SIG-M5 treated with dmso at 0.1 percent for 504 hours (cell line): Measurements from ENCODE around the gene SCLT1.
A peak's percentile ranks its signal among the peaks of the same experiment; 100 is the strongest.
"Not testable (repeated sequence)": the region's sequence is repeated elsewhere in the genome, so short reads cannot be mapped to it uniquely, and the experiment has no call there.

ENCODE experiments used
- DNase-seq: peaks from one replicate; lab custom pipeline; 2025; ENCODE audit not compliant: unreplicated experiment; lab: John Stamatoyannopoulos, UW

SCLT1 gene

DNA sequence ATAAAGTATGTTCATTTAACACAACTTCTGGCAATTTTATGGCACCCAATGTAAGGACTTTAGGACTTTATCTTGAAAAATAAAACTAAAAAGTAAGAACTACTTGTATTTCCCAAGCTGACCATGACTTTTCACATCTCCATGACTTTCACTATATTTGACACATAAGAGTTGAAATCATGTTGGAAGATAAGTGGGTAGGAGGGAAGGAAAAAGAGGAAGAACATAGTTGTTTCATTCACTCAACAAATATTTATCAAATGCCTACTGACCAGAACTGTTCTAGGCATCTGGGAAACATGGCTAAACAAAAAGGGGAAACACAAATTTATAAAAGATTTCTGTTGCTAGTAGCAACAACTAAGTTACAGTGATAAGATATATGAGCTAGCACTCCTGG, 16.0 kb downstream of the SCLT1 start:
- no peak for DNase-seq

GRCh38 chr4:129069537-129069936, 23.8 kb downstream of the SCLT1 start:
- DNase-seq = not testable (repeated sequence)

DNA sequence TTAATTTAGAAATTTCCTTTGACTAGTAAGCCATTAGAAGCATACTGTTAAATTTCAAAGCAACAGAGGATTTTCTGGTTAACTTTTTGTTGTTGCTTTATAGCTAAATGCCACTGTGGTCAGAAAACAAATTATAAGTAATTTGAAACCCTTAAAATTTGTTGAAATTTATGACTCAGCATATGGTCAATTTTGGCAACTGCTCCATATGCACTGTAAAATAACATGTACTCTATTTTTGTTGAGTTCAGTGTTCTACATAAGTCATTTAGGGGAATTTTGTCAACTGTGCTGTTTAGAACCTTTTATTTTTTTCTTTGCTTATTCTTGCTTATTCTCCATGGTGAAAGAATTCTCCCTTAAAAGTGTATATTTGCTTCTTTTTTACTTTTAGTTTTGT, 28.6 kb downstream of the SCLT1 start:
- no peak for DNase-seq

DNA sequence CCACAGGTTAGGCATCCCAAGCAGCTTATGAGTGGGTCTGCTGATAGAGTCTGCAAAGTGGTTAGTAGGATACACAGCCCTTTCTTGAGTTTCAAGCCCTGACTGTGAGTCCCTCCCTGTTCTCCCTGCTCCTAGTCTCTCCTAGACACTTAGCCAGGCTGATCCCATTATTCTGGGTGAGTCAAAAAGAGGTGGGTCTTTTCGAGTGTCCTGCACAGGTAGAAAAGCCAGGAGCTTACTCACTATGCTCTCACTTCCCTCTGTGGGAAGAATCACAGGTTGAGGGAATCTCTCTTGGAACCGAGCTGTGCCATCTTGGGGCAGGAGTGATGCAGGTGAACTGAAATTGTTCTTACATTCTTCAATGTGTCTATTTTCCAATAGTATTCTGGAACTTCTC, 29.7 kb downstream of the SCLT1 start:
- DNase-seq = no peak

DNA sequence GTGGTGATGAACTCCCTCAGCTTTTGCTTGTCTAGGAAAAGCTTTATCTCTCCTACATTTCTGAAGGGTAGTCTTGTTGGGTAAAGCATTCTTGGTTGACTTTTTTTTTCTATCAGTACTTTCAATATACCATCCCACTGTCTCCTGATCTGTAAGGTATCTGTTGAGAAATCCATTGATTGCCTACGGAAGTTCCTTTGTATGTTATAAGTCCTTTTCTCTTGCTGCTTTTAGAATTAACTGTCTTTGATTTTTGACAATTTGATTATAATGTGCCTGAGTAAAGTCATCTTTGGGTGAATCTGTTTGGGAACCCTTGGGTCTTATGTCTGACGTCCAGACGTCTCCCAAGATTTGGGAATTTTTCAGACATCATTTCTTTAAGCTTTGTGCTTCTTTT, 30.8 kb downstream of the SCLT1 start:
- no peak for DNase-seq

DNA sequence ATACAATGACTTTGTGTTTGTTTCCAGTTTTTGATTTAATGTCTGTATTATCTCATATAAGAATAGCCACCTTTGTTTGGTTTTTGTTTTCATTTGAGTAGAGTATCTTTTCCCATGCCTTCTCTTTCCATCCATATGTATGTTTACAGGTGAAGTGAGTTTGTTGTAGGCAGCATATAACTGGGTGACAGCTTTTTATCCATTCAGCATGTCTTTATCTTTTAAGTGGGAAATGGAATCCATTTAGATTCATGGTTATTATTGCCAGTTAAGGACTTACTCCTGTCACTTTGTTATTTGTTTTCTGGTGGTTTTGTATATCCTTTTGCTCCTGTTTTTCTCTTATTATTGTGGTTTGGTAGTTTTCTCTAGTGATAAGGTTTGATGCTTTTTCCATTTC, 34.3 kb downstream of the SCLT1 start:
- no peak for DNase-seq

DNA sequence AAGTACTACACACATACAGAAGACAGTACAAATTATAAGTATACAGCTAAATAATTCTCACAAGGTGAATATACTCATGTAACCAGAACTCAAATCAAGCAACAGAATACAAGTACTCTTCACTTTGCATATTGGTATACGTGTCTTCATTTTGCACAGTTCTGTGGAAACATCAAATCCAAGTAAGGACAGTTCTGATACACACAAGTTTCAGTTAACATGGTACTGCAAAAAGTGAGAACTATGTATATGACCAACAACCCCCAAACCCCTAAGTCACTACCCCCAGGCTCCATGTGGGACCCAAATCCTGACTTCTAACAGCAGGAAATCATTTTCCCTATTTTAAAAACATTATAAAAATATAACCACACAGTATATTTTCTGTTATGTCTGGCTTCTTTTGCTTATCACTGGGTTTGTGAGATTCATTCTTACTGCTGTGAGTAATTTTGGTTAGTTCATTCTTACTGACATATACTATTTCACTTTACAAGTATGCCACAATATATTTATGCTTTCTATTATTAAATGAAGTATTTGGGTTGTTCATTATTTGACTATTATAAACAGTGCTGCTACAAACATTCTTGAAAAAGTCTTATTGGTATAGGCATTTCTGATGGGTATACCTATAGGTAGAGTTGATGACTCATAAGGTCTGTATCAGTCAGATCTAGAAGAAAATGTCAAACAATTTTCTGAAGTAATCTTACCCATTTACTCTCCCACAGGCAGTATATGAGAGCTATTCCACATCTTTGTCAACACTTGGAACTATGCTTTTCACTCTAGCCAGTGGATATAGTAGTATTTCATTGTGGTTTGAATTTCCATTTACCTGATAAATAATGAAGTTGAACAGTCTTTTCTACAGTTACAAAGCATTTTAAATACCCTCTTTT, 47.0 kb downstream of the SCLT1 start:
- no peak for DNase-seq

GRCh38 chr4:129043523-129043922, 49.8 kb downstream of the SCLT1 start:
- DNase-seq = peak; percentile 14

- DNase-seq = no peak
Observed at GRCh38 chr4:129040471-129040870, 52.9 kb downstream of the SCLT1 start.

DNA sequence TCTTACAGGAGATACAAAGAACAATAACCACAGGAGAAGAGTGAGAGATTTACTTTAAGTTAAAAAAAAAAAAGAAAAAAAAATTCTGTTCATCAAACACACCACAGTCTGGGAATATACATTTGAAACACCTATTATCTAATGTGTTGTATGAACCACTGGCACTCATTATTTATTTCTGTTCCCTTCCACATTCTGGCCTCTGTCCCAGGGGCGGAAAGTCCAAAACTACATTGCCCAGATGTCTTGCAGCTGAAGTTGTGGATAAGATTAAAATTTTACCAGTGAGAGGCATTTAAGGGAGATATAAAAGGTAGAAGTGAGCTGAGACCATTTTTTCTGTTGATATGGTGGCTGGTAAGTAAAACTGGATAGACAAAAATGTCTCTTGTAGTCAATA, 56.2 kb downstream of the SCLT1 start:
- DNase-seq = no peak

DNA sequence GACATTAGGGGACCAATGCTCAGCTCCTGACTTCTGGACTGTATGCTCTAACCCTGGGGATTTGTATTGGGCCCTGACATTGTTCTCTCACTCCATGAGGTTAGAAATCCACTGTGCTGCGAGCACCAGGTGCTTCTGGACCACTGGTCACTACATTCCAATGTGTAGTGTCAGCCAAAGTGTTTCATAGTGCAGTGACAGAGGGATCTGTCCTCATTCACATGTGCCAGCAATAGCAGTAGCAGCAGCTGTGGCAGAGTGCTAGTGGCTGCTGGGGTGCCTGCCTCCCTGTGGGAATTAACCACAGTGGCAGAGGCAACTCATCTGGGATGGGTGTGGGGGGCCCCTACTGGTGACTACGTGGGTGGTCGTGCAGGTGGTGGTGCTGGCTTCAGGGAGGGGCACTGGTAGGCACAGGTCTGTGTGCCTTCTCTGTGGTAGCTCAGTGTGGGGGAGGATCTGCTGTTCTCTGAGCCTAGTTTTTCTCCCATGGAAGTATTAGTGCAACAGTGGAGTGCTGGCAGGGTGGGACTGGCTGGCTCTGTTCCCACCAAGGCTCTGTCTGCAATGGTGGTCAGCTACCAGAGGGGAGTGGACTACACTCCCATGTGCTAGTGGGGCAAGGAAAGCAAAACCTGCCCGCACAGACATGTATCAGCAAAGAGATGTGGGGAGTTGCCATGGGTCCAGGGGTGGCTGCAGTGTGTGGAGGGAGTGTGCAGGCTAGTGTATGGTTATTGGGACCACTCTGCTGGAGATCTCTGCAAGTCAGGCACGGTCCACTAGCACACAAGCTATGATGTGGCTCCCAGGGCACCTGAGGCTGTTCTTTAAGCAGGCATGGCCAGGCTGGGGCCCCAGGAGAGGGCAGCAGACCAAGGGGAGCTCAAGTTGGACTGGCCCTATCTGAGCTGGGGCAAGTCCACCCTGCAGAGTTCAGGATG, 78.5 kb downstream of the SCLT1 start:
- no peak for DNase-seq

DNA sequence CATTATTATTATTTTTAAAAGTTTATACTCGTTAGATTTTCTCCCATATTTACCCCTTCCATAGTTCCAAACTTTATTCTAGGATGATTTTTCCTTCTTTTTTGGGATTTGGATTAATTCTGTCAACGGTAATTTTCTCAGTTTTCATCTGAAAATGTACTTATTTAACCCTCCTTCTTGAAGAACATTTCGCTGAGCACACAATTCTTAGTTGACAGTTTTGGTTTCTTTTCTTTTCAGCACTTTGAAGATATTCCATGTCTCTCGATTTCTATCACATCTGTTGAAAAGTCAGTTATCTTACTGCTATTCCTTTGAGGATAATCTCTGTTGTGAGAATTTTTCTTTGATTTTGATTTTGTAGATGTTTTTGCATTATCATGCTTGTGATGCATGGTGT, 85.2 kb downstream of the SCLT1 start:
- no peak for DNase-seq

- DNase-seq = no peak
Observed at GRCh38 chr4:128986908-128987307, 106.4 kb downstream of the SCLT1 start.

DNA sequence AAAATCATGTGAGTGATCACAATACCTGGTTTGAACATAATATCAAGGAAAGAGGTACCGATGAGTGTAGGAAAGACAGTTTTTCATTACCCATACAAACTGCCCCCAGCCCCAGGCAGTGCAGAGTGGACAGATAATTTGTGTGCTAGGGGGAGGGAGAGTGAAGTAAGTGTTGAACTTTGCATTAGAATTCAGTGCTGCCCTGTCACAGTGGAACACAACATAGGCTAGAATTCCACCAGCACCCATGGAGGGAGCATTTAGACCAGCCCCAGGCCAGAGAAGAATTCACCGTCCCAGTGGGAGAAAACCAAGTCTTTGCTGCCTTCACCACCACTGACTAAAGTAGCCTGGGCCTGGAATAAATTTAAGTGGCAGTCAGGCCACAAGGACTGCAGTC, 107.3 kb downstream of the SCLT1 start:
- no peak for DNase-seq

- DNase-seq = no peak
Observed at GRCh38 chr4:128983771-128984485, 109.4 kb downstream of the SCLT1 start.

DNA sequence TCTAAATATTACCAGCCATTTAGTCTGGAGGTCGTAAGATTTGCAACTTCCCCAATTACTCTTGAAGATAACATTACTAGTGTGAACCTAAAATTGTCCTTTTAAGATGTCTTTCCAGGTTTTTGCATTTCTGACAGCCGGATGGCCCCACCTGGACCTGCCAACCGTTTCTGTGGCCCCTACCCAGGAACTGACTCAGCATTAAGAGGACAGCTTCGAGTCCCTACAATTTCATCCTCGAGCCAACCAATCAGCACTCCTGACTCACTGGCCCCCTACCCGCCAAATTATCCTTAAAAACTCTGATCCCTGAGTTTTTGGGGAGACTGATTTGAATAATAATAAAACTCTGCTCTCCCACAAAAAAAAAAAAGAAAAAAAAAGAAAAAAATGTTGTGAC, 112.0 kb downstream of the SCLT1 start:
- no peak for DNase-seq

- DNase-seq = no peak
Observed at GRCh38 chr4:128980816-128981326, 112.5 kb downstream of the SCLT1 start.

DNA sequence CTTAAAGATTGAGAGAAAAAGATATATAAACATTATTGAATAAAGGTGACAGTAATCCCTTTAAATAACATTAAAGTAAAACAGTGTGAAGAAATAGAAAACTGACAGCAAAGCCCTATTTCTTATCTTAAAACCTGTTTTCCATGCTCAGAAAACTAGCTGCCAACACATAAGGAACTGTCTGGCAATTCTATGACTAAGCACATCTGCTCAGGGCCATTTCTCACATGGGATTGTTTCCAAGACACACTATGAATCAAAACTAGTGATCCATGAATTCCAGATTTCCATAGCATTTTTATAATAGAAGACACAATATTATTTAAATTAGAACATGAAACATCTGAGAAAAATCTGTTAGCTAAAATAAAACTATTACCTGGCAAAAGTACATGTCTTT, 113.4 kb downstream of the SCLT1 start:
- DNase-seq = no peak

GRCh38 chr4:128978985-128979384, 114.4 kb downstream of the SCLT1 start:
- no peak for DNase-seq

GRCh38 chr4:128974136-128974581, 119.2 kb downstream of the SCLT1 start:
- DNase-seq = no peak

- DNase-seq = no peak
Observed at GRCh38 chr4:128973384-128973783, 120.0 kb downstream of the SCLT1 start.
